H7 (cell line): Measurements from ENCODE around the gene EPHB2. TPM values are rescaled to one million over a fixed set of nuclear protein-coding genes. Genes with fewer than 3 reads are reported as not detected.

Experiments
- total RNA-seq: library from RNA; depleted of rRNA; stranded (reverse); fragments of >200 nt; shearing (Covaris generic); gene quantifications from 2 replicates; pipeline ENCODE4 v1.2.3, GENCODE V29; 2014; rRNA removed

Gene EPHB2
- total RNA-seq, 1 experiment from 2014 or later, result 14.8 TPM

Other genes starting within 250 kb of the EPHB2 start
- 4.8 and 5.1 TPM in 2 replicates for gene EPHA8, start 147.3 kb upstream of the EPHB2 start, total RNA-seq
- gene C1QA, start 74.2 kb upstream of the EPHB2 start, total RNA-seq, result not detected in 2 replicates
- not detected in 2 replicates for gene C1QC, start 67.2 kb upstream of the EPHB2 start, total RNA-seq
- gene C1QB, start 57.6 kb upstream of the EPHB2 start, total RNA-seq, result not detected in 2 replicates